H9 (cell line): Measurements from ENCODE around the gene TSPAN17. TPM values are rescaled to one million over a fixed set of nuclear protein-coding genes. Genes with fewer than 3 reads are reported as not detected.

Experiments
- DNase-seq: peaks from one replicate; pipeline ENCODE4 v3.0.0-alpha.2; 2017
- H2AFZ ChIP-seq: one replicate; pipeline ENCODE4 v1.6.1; 2013; ENCODE audit warnings: mild to moderate bottlenecking, low read length, control low read depth, moderate library complexity
- H2AK5ac ChIP-seq: 2 replicates; pipeline ENCODE4 v1.6.1; 2013; ENCODE audit warnings: low read length, control low read depth, mixed read lengths; ENCODE audit not compliant: insufficient read length
- H2BK120ac ChIP-seq: one replicate; pipeline ENCODE4 v1.6.1; 2013; ENCODE audit warnings: low read depth, mild to moderate bottlenecking, low read length, control low read depth, inconsistent platforms; ENCODE audit not compliant: poor library complexity, severe bottlenecking
- H2BK12ac ChIP-seq: 2 replicates; pipeline ENCODE4 v1.6.1; 2013; ENCODE audit warnings: low read length, control low read depth, mixed read lengths, low read depth; ENCODE audit not compliant: insufficient read length
- H2BK15ac ChIP-seq: 2 replicates; pipeline ENCODE4 v1.6.1; 2013; ENCODE audit warnings: low read depth, low read length, control low read depth
- H2BK20ac ChIP-seq: one replicate; pipeline ENCODE4 v1.6.1; 2013; ENCODE audit warnings: low read depth, mild to moderate bottlenecking, low read length, control low read depth, inconsistent platforms; ENCODE audit not compliant: poor library complexity, severe bottlenecking
- H2BK5ac ChIP-seq: 2 replicates; pipeline ENCODE4 v1.6.1; 2013; ENCODE audit warnings: low read length, control low read depth, mixed read lengths; ENCODE audit not compliant: insufficient read length
- H3K14ac ChIP-seq: 2 replicates; pipeline ENCODE4 v1.6.1; 2013; ENCODE audit warnings: low read length, control low read depth; ENCODE audit not compliant: insufficient read depth
- H3K18ac ChIP-seq: 2 replicates; pipeline ENCODE4 v1.6.1; 2013; ENCODE audit warnings: low read depth, mild to moderate bottlenecking, mixed read lengths, low read length, control low read depth; ENCODE audit not compliant: insufficient read length
- H3K23ac ChIP-seq: 2 replicates; pipeline ENCODE4 v1.6.1; 2013; ENCODE audit warnings: low read length, control low read depth, mixed read lengths, low read depth; ENCODE audit not compliant: insufficient read length
- H3K23me2 ChIP-seq: 2 replicates; pipeline ENCODE4 v1.6.1; 2013; ENCODE audit warnings: low read depth, mild to moderate bottlenecking, mixed read lengths, low read length, control low read depth; ENCODE audit not compliant: insufficient read length, poor library complexity, severe bottlenecking
- H3K27ac ChIP-seq: 2 replicates; pipeline ENCODE4 v1.5.1; 2013; ENCODE audit warnings: low read length, control low read depth, mixed read lengths, low read depth; ENCODE audit not compliant: insufficient read length
- H3K27me3 ChIP-seq: 2 replicates; pipeline ENCODE4 v1.6.1; 2013; ENCODE audit warnings: low read length, control low read depth, inconsistent platforms; ENCODE audit not compliant: insufficient read depth
- H3K4ac ChIP-seq: 2 replicates; pipeline ENCODE4 v1.6.1; 2013; ENCODE audit warnings: low read depth, mild to moderate bottlenecking, control low read depth, inconsistent platforms, low read length, moderate library complexity
- H3K4me1 ChIP-seq: 2 replicates; pipeline ENCODE4 v1.6.1; 2013; ENCODE audit warnings: low read length, control low read depth, inconsistent platforms; ENCODE audit not compliant: insufficient read depth
- H3K4me2 ChIP-seq: 2 replicates; pipeline ENCODE4 v1.6.1; 2013; ENCODE audit warnings: low read length, control low read depth, mixed read lengths; ENCODE audit not compliant: insufficient read length, insufficient read depth
- H3K56ac ChIP-seq: 2 replicates; pipeline ENCODE4 v1.6.1; 2013; ENCODE audit warnings: low read depth, mild to moderate bottlenecking, mixed read lengths, low read length, control low read depth; ENCODE audit not compliant: insufficient read length
- H3K79me1 ChIP-seq: 2 replicates; pipeline ENCODE4 v1.6.1; 2013; ENCODE audit warnings: low read depth, mild to moderate bottlenecking, moderate library complexity, low read length, control low read depth, inconsistent platforms; ENCODE audit not compliant: insufficient read depth, poor library complexity, severe bottlenecking
- H3K79me2 ChIP-seq: 2 replicates; pipeline ENCODE4 v1.6.1; 2013; ENCODE audit warnings: low read length, control low read depth, inconsistent platforms; ENCODE audit not compliant: insufficient read depth
- H3K9ac ChIP-seq: 2 replicates; pipeline ENCODE4 v1.6.1; 2013; ENCODE audit warnings: low read length, control low read depth, mixed read lengths; ENCODE audit not compliant: insufficient read length; ENCODE audit errors: extremely low read depth
- H3K9me3 ChIP-seq: one replicate; pipeline ENCODE4 v1.6.1; 2013; ENCODE audit warnings: low read depth, low read length, inconsistent platforms; ENCODE audit not compliant: control insufficient read depth
- H3T11ph ChIP-seq: one replicate; pipeline ENCODE4 v1.6.1; 2013; ENCODE audit warnings: mild to moderate bottlenecking, low read length, control low read depth, inconsistent platforms
- H4K20me1 ChIP-seq: one replicate; pipeline ENCODE4 v1.6.1; 2013; ENCODE audit not compliant: control insufficient read depth, insufficient read length, insufficient read depth
- H4K5ac ChIP-seq: 2 replicates; pipeline ENCODE4 v1.6.1; 2013; ENCODE audit warnings: low read depth, mild to moderate bottlenecking, mixed read lengths, low read length, control low read depth; ENCODE audit not compliant: insufficient read length
- H4K8ac ChIP-seq: replicated peaks from 2 replicates; pipeline ENCODE4 v1.6.1; 2013; ENCODE audit warnings: low read length, control low read depth, mixed read lengths, low read depth; ENCODE audit not compliant: insufficient read length
- H4K91ac ChIP-seq: 2 replicates; pipeline ENCODE4 v1.6.1; 2013; ENCODE audit warnings: low read depth, mild to moderate bottlenecking, moderate library complexity, mixed read lengths, low read length, control low read depth; ENCODE audit not compliant: insufficient read length
- H3K27ac Mint-ChIP-seq, 3 experiments: 2 replicates in 2 of 3; 3 replicates in 1 of 3; pipeline ENCODE4 v1.8.0; 2020 to 2021; ENCODE audit warnings: mixed read lengths in 3 of 3, mild to moderate bottlenecking in 1 of 3, moderate library complexity in 1 of 3
- H3K27me3 Mint-ChIP-seq: 2 replicates; pipeline ENCODE4 v1.8.0; 2021; ENCODE audit warnings: low read depth, mild to moderate bottlenecking, moderate library complexity, mixed read lengths
- H3K36me3 Mint-ChIP-seq, 3 experiments: 2 replicates in 2 of 3; 3 replicates in 1 of 3; pipeline ENCODE4 v1.8.0; 2020 to 2021; ENCODE audit warnings: low read depth in 3 of 3, mixed read lengths in 3 of 3; ENCODE audit not compliant: insufficient read depth in 1 of 3
- H3K4me1 Mint-ChIP-seq, 2 experiments: 2 replicates each; pipeline ENCODE4 v1.8.0; 2020; ENCODE audit warnings: mixed read lengths in 2 of 2
- H3K4me3 Mint-ChIP-seq, 2 experiments: 2 replicates in 1 of 2; 3 replicates in 1 of 2; pipeline ENCODE4 v1.8.0; 2020 to 2021; ENCODE audit warnings: mild to moderate bottlenecking in 2 of 2, mixed read lengths in 2 of 2, moderate library complexity in 1 of 2
- H3K9me3 Mint-ChIP-seq, 2 experiments: 2 replicates in 1 of 2; 3 replicates in 1 of 2; pipeline ENCODE4 v1.8.0; 2020; ENCODE audit warnings: mild to moderate bottlenecking in 2 of 2, mixed read lengths in 2 of 2, moderate library complexity in 1 of 2
- CTCF ChIP-seq: fragments of 200-600 bp; sonication (generic); conservative IDR thresholded peaks from 3 replicates; pipeline ENCODE4 v1.8.0; 2021; ENCODE audit warnings: antibody characterized with exemption, mild to moderate bottlenecking
- WGBS: extraction: QIAGEN DNeasy Blood & Tissue Kit; methylation state at CpG from one replicate; pipeline ENCODE4 v1.1.7; 2013; ENCODE audit warnings: missing lambda C conversion rate, low lambda C conversion rate, mixed read lengths; ENCODE audit not compliant: insufficient read length; ENCODE audit errors: extremely low coverage; 5-methylcytosine and 5-hydroxymethylcytosine counted together
- total RNA-seq: library from RNA; stranded (reverse); gene quantifications from 2 replicates; pipeline ENCODE4 v1.2.1, GENCODE V29; 2021

TSPAN17 gene
- total RNA-seq, 1 experiment from 2014 or later, result 46.8 TPM

DNA sequence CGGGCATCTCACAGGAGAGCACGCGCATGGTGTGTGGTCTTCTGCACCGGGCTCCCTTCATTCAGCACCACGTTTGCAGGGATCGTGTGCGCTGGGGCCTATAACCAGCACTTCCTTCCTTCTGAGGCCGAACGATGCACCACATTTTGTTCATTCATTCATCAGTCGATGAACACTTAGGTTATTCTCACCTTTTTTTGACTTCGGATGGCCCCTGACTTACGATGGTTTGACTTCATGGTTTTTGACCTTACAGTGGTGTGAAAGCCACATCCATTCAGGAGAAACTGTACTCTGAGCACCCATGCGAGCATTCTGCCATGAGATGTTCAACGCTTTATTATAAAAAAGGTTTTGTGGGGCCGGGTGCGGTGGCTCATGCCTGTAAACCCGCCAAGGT lies 27.5 kb downstream of the TSPAN17 start:
- Histone ChIP-seq H3K4me2 (no peak overlapping the region), H3K14ac (no peak overlapping the region), H2AFZ (no peak overlapping the region), H4K91ac (no peak overlapping the region), H2BK12ac (no peak overlapping the region), H3K9me3 (no peaks in the 10 kb centered on the region), H2BK5ac (no peak overlapping the region), H3K9ac (no peak overlapping the region), H3K56ac (no peak overlapping the region), H2BK15ac (no peak overlapping the region), H2BK20ac (no peak overlapping the region), H4K5ac (no peak overlapping the region), H4K8ac (no peak overlapping the region), H3K27ac (no peak overlapping the region), H3K79me1 (no peaks in the 10 kb centered on the region), H3K18ac (no peak overlapping the region), H4K20me1 (no peaks in the 10 kb centered on the region), H3K23ac (no peak overlapping the region), H3T11ph (no peak overlapping the region), H3K27me3 (no peaks in the 10 kb centered on the region), H2BK120ac (no peak overlapping the region), H3K79me2 (no peaks in the 10 kb centered on the region), H3K4me1 (peaks cover 4% of the 10 kb centered on the region; the same call in 1 of the 2 replicates), H2AK5ac (no peak overlapping the region), H3K4ac (no peak overlapping the region), H3K23me2 (no peaks in the 10 kb centered on the region)
- no peak for DNase-seq
- no peak for TF ChIP-seq CTCF
- Mint-ChIP-seq H3K4me1 (peaks cover 26 to 43% of the 10 kb centered on the region in 2 experiments), H3K9me3 (no peaks in the 10 kb centered on the region), H3K4me3 (no peak overlapping the region), H3K27ac (no peak overlapping the region), H3K27me3 (peaks cover 7% of the 10 kb centered on the region), H3K36me3 (no peaks in the 10 kb centered on the region)
- no CpG with 5 or more reads among the region's 17 CpGs for WGBS
